ENCODE data around the gene ZCCHC7.
"Not testable (repeated sequence)": the region's sequence is repeated elsewhere in the genome, so short reads cannot be mapped to it uniquely, and the experiment has no call there.

Gene ZCCHC7

GRCh38 chr9:37119907-37120842 is at the start of gene ZCCHC7:
ZCCHC7 (plus strand) TSS chr9:37120574.
- DNase-seq (ENCODE audit: low read depth in 3 of 3), result peak; percentile 93 to 96 (median 96)

GRCh38 chr9:37074790-37075189 is 45.6 kb upstream of the ZCCHC7 start:
- DNase-seq (ENCODE audit: low read depth in 3 of 3), result not testable (repeated sequence)

- peak; percentile 80 to 90 (median 90) for DNase-seq (ENCODE audit: low read depth in 3 of 3)
Observed at GRCh38 chr9:37079370-37080164, 40.8 kb upstream of the ZCCHC7 start.

- peak in 1 of 3 experiments; percentile 5 for DNase-seq (ENCODE audit: low read depth in 3 of 3)
Observed at GRCh38 chr9:37080165-37080628, 40.2 kb upstream of the ZCCHC7 start.

- not testable (repeated sequence) for DNase-seq (ENCODE audit: low read depth in 3 of 3)
Observed at GRCh38 chr9:37081507-37081906, 38.9 kb upstream of the ZCCHC7 start.

GRCh38 chr9:37082214-37082765 is 38.1 kb upstream of the ZCCHC7 start:
- no peak for DNase-seq (ENCODE audit: low read depth in 3 of 3)

- DNase-seq (ENCODE audit: low read depth in 3 of 3), result no peak
Observed at GRCh38 chr9:37083654-37084053, 36.7 kb upstream of the ZCCHC7 start.

- no peak for DNase-seq (ENCODE audit: low read depth in 3 of 3)
Observed at GRCh38 chr9:37085233-37085632, 35.1 kb upstream of the ZCCHC7 start.

- DNase-seq (ENCODE audit: low read depth in 3 of 3), result not testable (repeated sequence)
Observed at GRCh38 chr9:37092714-37093295, 27.6 kb upstream of the ZCCHC7 start.

- DNase-seq (ENCODE audit: low read depth in 3 of 3), result no peak
Observed at GRCh38 chr9:37094751-37095150, 25.6 kb upstream of the ZCCHC7 start.

- DNase-seq (ENCODE audit: low read depth in 3 of 3), result no peak
Observed at GRCh38 chr9:37096628-37097027, 23.7 kb upstream of the ZCCHC7 start.

GRCh38 chr9:37097294-37097693 is 23.1 kb upstream of the ZCCHC7 start:
- DNase-seq (ENCODE audit: low read depth in 3 of 3), result no peak

- DNase-seq (ENCODE audit: low read depth in 3 of 3), result no peak
Observed at GRCh38 chr9:37100327-37100726, 20.0 kb upstream of the ZCCHC7 start.

GRCh38 chr9:37100741-37101140 is 19.6 kb upstream of the ZCCHC7 start:
- DNase-seq (ENCODE audit: low read depth in 3 of 3), result no peak

GRCh38 chr9:37102486-37102885 is 17.9 kb upstream of the ZCCHC7 start:
- no peak for DNase-seq (ENCODE audit: low read depth in 3 of 3)

GRCh38 chr9:37104183-37104889 is 16.0 kb upstream of the ZCCHC7 start:
- DNase-seq (ENCODE audit: low read depth in 3 of 3), result peak in 1 of 3 experiments; percentile 7

GRCh38 chr9:37105234-37105633 is 15.1 kb upstream of the ZCCHC7 start:
- no peak for DNase-seq (ENCODE audit: low read depth in 3 of 3)

- DNase-seq (ENCODE audit: low read depth in 3 of 3), result no peak
Observed at GRCh38 chr9:37107701-37108100, 12.7 kb upstream of the ZCCHC7 start.

- DNase-seq (ENCODE audit: low read depth in 3 of 3), result not testable (repeated sequence)
Observed at GRCh38 chr9:37114442-37114841, 5.9 kb upstream of the ZCCHC7 start.

GRCh38 chr9:37117956-37118355 is 2.4 kb upstream of the ZCCHC7 start:
- DNase-seq (ENCODE audit: low read depth in 3 of 3), result no peak

- no peak for DNase-seq (ENCODE audit: low read depth in 3 of 3)
Observed at GRCh38 chr9:37119360-37119759, 1.0 kb upstream of the ZCCHC7 start.

Data from stimulated activated CD4-positive, alpha-beta T cell treated with anti-CD3 and anti-CD28 coated beads, TNF-alpha, amount 100 ng/mL, for 24 hours (primary cell).